Measurements from ENCODE around the gene PROZ. TPM values are rescaled to one million over a fixed set of nuclear protein-coding genes. Genes with fewer than 3 reads are reported as not detected.

Gene PROZ
- total and polyA plus RNA-seq, 2 donors (not counting 1 experiment from before 2014, with no cell fraction given): not detected

DNA sequence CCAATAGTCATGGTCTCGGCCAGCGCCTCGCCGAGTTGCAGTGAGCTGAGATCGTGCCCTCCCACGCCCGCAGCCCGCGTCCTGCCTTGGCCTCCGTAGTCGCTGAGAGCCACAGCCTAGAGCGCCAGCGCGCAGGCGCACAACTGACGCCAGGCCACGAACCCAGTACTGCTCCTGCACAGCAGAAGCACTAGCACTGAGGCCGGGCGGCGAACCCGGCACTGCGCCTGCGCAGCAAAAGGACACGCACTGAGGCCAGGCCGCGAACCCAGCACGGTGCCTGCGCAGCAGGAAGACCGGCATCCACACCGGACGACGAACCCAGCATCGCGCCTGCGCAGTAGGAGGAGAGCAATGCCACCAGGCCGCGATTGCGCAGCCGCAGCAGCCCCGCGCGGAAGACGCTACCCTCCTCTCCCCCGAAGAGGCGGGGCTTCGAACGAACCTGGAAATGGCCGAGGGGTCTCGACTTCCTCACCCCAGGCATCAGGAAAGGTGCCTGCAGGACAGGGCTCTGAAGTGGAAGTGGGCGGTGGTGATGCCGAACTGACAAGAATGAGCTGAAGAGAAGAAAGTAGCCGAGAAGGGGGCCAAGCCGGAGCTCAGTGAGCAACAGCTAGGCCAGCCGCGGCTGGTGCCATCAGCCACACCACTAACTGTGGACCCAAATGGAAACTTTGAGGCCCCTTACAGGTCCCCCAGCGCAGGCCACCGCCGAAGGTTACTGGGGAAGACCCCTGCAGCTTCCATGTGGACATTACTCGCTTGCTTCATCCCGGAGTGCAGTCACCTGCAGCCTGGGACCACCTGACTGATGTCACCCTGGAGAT is 28.3 kb upstream of the PROZ start:
- no peak overlapping the region for H2AFZ ChIP-seq (ENCODE audit: low read length)
- H3K4me2 ChIP-seq (ENCODE audit: extremely low read depth, insufficient read depth, low read length): no peak overlapping the region

GRCh38 chr13:113135281-113135760 is 23.1 kb upstream of the PROZ start:
- Histone ChIP-seq H3K9me3 (ENCODE audit: control insufficient read depth, insufficient read depth, low read depth, low read length) (no peaks in the 10 kb centered on the region), H3K4me1 (ENCODE audit: control insufficient read depth, extremely low read depth, insufficient read depth, low read length) (no peaks in the 10 kb centered on the region), H3K4me3 (replicated peaks in 1 of 4; ENCODE audit: control extremely low read depth in 1 of 4, insufficient read depth in 1 of 4, low read depth in 3 of 4, low read length in 4 of 4) (no peak overlapping the region), H3K9ac (ENCODE audit: insufficient read depth, low read length) (no peak overlapping the region), H3K36me3 (ENCODE audit: control insufficient read depth, insufficient read depth, low read length) (no peaks in the 10 kb centered on the region), H3K79me2 (ENCODE audit: control insufficient read depth, insufficient read depth, low read length) (no peaks in the 10 kb centered on the region), H3K27ac (ENCODE audit: insufficient read depth, low read length) (no peak overlapping the region), H2AFZ (ENCODE audit: low read length) (no peak overlapping the region), H3K27me3 (ENCODE audit: control insufficient read depth, insufficient read depth, low read length) (peaks cover 2% of the 10 kb centered on the region), H3K4me2 (ENCODE audit: extremely low read depth, insufficient read depth, low read length) (no peak overlapping the region), H4K20me1 (ENCODE audit: control insufficient read depth, extremely low read depth, insufficient read depth, low read length) (no peaks in the 10 kb centered on the region)
- TF ChIP-seq EZH2 (IDR thresholded peaks at IDR 0.05; ENCODE audit: low read length, missing control alignments) (no peak), CTCF (conservative IDR thresholded peaks at IDR 0.05 in 1 of 2, IDR thresholded peaks at IDR 0.05 in 1 of 2; ENCODE audit: low read depth in 1 of 2, low read length in 2 of 2) (no peak)
- DNase-seq (ENCODE audit: low read depth in 2 of 2): no peak

More for the DNA sequence above, 28.3 kb upstream of the PROZ start:
- H3K9me3 ChIP-seq (ENCODE audit: control insufficient read depth, insufficient read depth, low read depth, low read length): no peaks in the 10 kb centered on the region
- no peaks in the 10 kb centered on the region for H3K36me3 ChIP-seq (ENCODE audit: control insufficient read depth, insufficient read depth, low read length)
- H3K4me1 ChIP-seq (ENCODE audit: control insufficient read depth, extremely low read depth, insufficient read depth, low read length): no peaks in the 10 kb centered on the region
- H3K4me3 ChIP-seq (replicated peaks in 1 of 4; ENCODE audit: control extremely low read depth in 1 of 4, insufficient read depth in 1 of 4, low read depth in 3 of 4, low read length in 4 of 4): no peak overlapping the region
- peak; percentile 15 to 31 for DNase-seq (ENCODE audit: low read depth in 2 of 2)
- H4K20me1 ChIP-seq (ENCODE audit: control insufficient read depth, extremely low read depth, insufficient read depth, low read length): no peaks in the 10 kb centered on the region
- H3K27ac ChIP-seq (ENCODE audit: insufficient read depth, low read length): no peak overlapping the region
- H3K9ac ChIP-seq (ENCODE audit: insufficient read depth, low read length): no peak overlapping the region
- no peaks in the 10 kb centered on the region for H3K79me2 ChIP-seq (ENCODE audit: control insufficient read depth, insufficient read depth, low read length)
- H3K27me3 ChIP-seq (ENCODE audit: control insufficient read depth, insufficient read depth, low read length): peaks cover 5% of the 10 kb centered on the region
- TF ChIP-seq CTCF (conservative IDR thresholded peaks at IDR 0.05 in 1 of 2, IDR thresholded peaks at IDR 0.05 in 1 of 2; ENCODE audit: low read depth in 1 of 2, low read length in 2 of 2): no peak
- TF ChIP-seq EZH2 (IDR thresholded peaks at IDR 0.05; ENCODE audit: low read length, missing control alignments): no peak

- no peaks in the 10 kb centered on the region for H3K9me3 ChIP-seq (ENCODE audit: control insufficient read depth, insufficient read depth, low read depth, low read length)
- TF ChIP-seq EZH2 (IDR thresholded peaks at IDR 0.05; ENCODE audit: low read length, missing control alignments): no peak
- TF ChIP-seq CTCF (conservative IDR thresholded peaks at IDR 0.05 in 1 of 2, IDR thresholded peaks at IDR 0.05 in 1 of 2; ENCODE audit: low read depth in 1 of 2, low read length in 2 of 2): no peak
- no peak overlapping the region for H3K4me2 ChIP-seq (ENCODE audit: extremely low read depth, insufficient read depth, low read length)
- H4K20me1 ChIP-seq (ENCODE audit: control insufficient read depth, extremely low read depth, insufficient read depth, low read length): no peaks in the 10 kb centered on the region
- no peaks in the 10 kb centered on the region for H3K4me1 ChIP-seq (ENCODE audit: control insufficient read depth, extremely low read depth, insufficient read depth, low read length)
- H3K27ac ChIP-seq (ENCODE audit: insufficient read depth, low read length): no peak overlapping the region
- H3K4me3 ChIP-seq (replicated peaks in 1 of 4; ENCODE audit: control extremely low read depth in 1 of 4, insufficient read depth in 1 of 4, low read depth in 3 of 4, low read length in 4 of 4): no peak overlapping the region
- no peaks in the 10 kb centered on the region for H3K79me2 ChIP-seq (ENCODE audit: control insufficient read depth, insufficient read depth, low read length)
- H3K36me3 ChIP-seq (ENCODE audit: control insufficient read depth, insufficient read depth, low read length): no peaks in the 10 kb centered on the region
- no peaks in the 10 kb centered on the region for H3K27me3 ChIP-seq (ENCODE audit: control insufficient read depth, insufficient read depth, low read length)
- no peak overlapping the region for H3K9ac ChIP-seq (ENCODE audit: insufficient read depth, low read length)
- no peak overlapping the region for H2AFZ ChIP-seq (ENCODE audit: low read length)
- DNase-seq (ENCODE audit: low read depth in 2 of 2): no peak
These were observed 20.7 kb upstream of the PROZ start for GRCh38 chr13:113137691-113138298.
